HG03196 (cell line): ENCODE data around the gene SARS1.
"Not testable (repeated sequence)": the region's sequence is repeated elsewhere in the genome, so short reads cannot be mapped to it uniquely, and the experiment has no call there.

Source experiments
- ATAC-seq: cut with Tn5 transposase; IDR thresholded peaks from one replicate; pipeline ENCODE4 v1.9.1; 2021; ENCODE audit not compliant: unreplicated experiment

The SARS1 gene

DNA sequence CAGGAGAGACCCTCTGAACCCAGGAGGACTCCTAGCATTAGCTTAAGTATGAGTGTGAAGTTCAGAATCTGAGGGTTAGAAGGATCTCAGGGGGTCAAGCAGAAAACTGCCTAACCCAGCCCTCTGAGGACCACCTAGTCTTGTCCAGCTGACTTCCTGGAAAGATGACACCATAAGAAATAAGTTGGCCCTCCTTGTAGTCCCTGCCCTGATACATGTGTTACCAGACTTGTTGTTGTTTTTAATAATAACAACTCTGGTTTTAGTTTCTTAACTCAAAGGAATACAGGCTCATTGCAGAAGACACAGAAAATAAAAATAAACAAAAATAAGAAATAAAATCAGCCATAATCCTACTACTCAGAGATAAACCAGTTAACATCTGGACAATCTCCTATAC, 21.8 kb upstream of the SARS1 start:
- ATAC-seq, result no peak

DNA sequence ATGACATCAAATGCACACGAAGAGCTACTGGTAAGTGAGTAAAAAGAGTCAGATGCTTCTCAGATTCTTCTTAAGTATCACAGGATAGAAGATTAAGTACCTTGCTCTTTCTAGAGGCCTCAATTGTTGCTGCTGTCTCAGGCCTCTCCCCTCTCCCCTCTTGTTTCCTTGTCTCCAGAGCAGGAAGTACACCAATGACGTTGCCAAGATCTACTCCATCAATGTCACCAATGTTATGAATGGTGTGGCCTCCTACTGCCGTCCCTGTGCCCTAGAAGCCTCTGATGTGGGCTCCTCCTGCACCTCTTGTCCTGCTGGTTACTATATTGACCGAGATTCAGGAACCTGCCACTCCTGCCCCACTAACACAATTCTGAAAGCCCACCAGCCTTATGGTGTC, 21.3 kb upstream of the SARS1 start:
- ATAC-seq, result no peak

DNA sequence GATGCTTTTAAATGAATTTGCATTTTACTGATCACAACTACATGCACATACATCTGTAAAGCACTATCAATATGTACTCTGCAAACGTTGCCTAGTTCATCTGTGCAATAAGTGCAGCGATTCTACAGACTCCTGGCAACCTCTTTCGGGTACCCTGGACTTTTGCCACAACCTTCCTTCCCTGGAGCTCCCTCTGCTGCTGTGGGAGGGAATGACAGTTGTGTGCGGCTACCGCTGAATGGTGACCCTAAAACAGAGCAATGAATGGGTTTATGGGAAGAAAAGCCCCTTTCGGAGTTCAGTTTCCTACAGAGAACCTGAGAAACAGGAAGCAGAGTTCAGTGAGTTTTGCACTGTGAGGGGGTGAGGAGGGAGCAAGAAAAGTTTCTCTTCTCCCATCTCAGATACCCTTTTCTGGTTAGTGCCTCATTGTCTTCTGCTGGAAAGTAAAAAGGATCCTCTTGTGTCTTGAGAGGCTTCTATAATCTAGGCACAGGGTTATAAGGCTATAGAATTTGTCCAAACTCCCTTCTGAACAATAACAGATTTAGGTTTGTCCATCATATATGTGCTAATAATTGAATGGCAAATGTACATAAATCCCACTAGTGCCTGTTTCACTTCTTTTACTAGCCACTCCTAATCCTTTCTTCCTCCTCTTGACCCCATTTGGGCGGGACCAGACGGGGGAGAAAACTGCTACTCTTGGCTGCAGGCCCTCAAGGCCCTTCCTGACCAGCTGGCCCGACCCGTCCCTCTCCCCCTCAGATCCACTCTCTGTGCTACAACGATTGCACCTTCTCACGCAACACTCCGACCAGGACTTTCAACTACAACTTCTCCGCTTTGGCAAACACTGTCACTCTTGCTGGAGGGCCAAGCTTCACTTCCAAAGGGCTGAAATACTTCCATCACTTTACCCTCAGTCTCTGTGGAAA, 19.8 kb upstream of the SARS1 start:
- no peak for ATAC-seq

DNA sequence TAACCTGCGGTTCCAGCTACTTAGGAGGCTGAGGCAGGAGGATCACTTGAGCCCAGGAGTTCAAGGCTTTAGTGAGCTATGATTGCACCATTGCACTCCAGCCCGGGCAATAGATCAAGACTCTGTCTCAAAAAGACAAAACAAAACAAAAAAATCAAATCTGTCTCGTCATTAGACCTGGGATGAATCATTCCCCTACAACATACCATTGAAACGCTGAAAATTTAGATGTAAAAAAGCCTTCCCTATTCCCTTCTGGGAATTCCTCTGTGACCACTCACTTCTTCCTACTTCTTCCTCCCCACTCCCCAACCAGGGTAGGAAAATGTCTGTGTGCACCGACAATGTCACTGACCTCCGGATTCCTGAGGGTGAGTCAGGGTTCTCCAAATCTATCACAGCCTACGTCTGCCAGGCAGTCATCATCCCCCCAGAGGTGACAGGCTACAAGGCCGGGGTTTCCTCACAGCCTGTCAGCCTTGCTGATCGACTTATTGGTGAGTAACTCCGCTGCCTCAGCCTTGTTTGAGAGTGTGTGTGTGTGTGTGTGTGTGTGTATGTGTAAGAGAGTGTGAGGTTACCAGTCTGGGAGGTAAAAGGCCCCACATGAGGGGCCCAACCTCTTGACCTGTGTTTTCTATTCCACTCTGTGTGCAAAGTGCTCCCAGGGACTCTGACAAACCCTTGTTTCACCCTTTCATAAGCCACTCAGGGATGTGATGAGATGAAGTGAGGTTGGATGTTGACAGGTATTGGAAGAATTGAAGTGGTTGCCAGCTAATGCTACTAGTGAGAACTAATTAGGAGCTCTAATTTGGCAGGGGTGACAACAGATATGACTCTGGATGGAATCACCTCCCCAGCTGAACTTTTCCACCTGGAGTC, 16.3 kb upstream of the SARS1 start:
- ATAC-seq, result no peak

DNA sequence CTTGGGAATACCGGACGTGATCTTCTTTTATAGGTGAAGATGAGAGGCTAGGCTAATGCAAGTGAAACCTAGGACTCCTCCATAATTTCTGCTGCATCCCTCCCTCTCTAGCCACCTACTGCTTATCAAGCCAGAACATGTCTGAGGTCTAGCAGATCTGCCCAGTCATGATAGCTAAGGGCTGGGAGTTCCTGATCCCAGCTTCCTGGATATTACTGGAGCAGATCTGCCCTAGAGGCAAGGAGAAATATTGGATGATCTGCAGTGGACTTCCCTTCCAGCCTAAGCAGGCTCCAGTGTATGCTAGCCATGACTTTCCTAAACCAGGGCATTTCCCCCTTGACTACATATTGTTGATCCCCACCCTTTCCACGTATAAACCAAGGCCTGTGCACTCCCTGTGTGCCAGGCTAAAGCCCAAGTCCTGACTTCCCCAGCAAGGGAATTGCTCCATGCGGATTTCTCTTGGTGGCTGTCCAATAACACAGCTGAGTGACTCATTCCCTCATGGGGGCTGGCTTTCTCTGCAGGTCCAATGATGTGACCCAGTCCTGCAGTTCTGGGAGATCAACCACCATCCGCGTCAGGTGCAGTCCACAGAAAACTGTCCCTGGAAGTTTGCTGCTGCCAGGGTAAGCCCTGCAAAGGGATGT, 15.5 kb upstream of the SARS1 start:
- no peak for ATAC-seq

DNA sequence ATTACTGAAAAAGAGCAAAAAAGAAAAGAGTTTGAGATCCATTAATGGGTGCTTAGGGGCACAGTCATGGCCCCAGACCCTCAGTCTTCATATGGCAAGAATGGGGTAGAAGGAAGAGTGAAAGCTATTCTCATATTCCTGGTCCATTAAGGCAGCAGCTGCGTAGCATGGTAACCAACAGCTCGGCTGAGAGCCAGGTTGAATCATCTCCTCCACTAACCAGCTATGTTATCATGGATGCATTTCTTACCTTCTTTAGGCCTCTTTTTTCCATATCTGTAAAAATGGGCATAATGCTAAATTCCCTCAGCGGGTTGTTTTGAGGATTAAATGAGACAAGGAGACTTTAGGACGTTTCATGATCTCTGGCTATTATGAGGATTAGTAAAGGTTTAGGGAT, 15.0 kb upstream of the SARS1 start:
- no peak for ATAC-seq

DNA sequence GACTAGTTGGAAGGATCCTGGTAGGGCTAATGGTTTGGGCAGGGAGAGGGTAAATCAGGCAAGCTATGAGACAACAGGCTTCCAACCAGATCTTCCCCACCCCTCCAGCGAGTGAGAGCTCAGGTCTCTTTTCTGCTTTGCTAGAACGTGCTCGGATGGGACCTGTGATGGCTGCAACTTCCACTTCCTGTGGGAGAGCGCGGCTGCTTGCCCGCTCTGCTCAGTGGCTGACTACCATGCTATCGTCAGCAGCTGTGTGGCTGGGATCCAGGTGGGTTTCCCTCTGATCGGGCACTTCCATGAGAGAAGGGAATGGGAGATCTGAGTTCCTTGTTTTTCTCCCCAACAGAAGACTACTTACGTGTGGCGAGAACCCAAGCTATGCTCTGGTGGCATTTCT, 14.0 kb upstream of the SARS1 start:
- no peak for ATAC-seq

DNA sequence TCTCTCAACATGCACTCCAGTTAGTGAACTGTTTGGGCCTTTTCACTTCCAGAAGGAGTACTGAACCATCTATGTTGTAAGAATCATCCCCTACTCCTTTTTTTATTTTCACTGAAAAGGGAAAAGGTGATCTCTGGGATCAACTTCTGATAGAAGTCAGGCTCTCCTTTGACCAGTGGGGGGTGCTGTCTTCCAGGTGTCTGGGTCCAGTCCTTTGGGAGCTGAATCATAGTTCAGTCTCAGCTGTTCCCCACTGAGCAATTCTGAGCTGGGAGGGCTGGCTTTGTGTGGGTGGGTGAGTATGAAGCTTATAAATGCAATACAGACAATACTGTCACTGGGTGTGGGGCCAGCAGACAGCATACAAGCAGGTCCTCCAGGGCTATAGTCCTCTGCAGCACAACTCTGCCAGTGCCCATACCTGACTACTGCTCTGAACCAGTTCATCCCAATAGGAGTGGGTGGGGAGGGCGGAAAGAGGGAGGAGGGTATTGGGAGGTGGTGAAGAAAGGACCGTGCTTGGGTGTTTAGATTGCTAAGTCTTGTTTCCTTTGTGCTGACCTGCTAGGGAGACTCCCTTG, 12.5 kb upstream of the SARS1 start:
- no peak for ATAC-seq

DNA sequence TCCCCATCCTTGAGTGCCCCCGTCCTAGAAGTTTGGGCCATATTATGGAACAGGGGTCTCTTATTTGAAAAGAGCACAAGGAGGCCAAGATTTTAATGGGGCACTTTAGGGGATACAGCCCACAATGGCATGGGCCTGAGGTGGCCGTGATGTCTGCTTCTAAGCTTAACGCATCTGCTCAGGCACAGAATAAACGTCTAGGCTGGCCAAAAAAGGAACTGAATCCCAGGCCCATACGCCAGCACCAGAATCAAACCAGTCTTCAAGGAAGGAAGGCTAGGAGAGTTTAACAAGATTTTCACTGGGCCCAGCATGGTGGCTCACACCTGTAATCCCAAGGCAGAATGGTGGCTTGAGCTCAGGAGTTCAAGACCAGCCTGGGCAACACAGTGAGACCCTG, 9.2 kb upstream of the SARS1 start:
- no peak for ATAC-seq

DNA sequence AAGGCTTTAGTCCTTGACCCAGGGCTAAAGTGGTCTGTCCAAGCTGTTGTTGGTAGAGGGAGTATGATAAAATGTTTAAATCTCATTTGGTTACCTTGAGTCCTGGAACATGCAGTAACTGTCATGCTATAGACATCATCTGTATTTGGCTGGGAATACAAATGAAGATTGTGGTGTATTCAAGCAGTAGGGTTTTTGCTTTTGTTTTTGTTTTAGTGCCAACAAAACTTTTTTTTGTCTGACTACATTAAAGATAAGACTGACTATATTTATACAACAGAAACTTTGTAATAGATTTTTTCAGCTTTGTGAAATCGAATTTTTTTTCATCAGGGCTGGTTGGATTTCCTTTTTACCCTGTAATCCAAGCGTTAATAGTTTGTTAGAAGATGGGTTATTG, 7.4 kb upstream of the SARS1 start:
- no peak for ATAC-seq

DNA sequence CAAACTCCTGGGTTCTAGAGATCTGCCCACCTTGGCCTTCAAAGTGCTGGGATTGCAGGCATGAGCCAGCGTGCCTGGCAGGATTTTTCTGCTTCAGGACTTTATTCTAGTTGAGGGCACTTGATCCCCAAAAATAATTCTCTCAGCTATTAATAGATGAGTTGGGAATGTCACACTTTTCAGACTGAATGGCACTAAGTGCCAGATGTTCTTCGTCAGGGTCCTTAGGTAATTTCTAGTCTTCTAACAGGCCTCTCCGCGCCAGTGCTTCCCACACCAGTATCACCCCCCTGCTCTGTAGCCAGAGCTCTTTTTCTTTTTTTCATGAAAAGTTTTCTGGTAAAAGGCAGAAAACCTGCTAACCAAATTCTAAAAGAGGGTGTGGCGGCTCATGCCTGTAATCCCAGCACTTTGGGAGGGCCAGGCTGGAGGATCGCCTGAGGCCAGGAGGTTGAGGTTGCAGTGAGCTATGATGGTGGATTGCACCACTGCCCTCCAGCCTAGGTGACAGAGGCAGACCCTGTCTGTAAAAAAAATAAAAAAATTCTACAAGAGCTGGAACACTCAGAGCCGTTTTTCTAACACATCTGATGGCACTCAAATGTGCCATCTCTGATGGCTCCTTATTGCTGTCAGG, 6.1 kb upstream of the SARS1 start:
- ATAC-seq, result no peak

DNA sequence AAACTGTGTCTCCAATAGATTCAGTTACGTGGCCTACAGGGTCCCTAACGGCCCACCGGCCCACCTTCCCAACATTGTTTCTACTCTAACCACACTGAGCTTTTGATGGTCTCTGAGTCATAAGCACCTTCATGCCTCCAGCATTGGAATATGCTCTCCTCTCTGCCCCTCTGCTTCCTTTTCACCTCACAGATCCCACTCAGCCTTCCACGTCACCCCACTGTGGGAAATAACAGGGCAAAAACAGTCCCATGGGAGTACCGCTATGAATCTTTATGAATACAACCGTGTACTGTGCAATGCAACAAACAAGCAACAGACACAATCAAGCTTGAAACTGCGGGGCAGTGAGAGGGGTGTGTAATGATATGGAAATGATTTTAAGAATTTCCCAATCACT, 5.3 kb upstream of the SARS1 start:
- no peak for ATAC-seq

DNA sequence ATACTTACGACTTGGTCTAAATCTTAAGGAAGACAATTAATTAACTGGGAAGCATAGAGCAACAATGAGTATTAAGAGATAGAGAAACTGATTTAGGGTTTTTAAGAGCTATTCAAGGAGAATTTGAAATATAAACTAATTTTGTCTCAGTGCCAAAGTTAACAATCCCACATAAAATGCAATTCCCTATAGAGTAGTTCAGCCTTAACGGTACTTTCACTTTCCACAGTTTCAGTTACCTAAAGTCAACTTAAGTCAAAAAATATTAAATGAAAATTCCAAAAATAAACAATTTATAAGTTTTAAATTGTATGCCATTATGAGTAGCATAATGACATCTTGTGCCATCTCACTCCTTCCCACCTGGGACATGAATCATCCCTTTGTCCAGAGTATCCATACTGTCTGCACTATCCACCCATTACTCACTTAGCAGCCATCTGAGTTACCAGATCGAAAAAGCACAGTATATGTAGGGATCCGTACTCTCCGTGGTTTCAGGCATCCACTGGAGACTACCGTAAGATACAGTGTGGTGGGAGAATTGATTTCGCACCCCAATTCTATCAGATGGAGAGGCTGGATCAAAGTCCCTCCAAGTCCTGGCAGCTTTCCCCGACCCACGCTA, 4.8 kb upstream of the SARS1 start:
- ATAC-seq, result no peak

DNA sequence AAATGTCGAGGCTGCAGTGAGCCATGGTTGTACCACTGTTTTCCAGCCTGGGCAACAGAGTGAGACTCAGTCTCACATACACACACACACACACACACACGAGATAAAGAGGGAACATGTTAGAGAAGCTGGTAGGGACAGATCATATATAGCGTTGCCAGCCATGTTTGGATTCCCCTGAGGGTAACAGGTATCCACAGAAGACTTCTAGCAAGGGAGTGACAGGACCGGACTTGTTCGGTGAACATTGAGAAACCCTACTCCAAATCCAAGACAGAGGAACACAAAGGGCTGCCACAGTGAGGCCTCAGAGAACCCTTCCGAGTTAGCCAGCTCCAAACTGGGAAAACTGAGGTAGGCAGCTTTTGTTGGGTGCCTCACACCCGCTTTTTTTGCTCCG, 3.7 kb upstream of the SARS1 start:
- ATAC-seq, result no peak

DNA sequence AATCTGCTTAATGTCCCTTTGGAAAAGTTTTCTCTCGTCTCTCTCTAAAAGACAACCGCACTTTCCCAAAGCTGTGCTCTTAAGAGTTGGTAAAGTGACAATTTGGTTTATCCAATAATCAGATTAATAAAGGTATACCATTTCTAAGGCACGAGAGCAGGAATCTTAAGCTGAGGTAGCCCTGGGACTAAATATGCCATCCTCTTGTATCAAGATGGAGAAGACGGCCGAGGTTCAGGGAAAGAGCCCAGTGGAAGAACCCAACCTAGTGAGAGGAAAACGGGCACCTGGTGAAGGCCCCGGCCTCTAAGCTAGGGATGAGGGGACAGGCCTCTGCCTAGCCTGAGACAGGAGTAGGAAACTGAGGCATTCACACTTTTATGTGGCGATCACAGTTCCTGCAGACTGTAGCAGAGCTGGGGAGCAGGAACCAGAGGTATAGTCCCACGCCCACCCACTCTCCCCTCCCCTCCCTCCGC, 334 bp upstream of the SARS1 start:
- no peak for ATAC-seq

DNA sequence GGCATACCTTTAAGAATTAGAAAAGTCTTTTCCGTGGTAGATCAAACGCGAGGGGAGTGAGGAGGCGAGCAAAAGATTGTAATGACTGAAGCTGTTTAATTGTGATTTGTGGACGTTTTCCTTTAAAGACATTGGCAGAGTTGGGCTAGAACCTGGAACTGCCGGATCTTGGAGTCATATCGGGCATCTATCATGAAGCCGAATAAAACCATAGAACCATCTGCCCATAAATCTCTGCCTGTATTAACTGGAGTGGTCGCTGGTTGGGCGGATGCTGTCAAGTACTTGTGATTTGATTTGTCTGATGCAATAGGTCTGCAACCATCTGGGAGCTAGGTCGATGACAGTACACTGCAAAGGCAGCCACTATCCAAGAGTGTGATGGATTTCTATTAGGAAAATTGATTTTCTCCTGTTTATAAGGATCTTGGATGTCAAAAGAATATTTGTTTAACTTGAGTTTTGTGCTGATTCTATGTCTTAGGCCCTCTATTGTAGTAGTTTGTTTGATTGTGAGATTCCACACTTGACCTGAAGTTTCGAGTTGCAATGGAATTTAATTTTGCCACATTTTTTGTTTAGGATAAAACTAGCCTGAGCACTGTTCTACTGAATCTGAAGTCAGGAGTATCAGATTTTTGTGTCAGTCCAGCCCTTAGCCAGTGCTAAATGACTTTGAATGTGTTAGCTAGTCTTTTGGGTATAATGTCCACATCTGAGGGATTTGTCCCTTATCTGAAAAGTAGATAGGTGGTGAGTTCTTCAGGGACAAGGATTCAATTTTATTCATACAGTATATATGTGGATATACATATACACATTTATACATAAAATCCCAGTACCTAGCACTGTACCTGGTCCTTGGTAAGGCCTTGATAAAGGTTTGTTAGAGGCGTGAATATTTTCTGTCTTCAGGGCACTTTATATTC, 1.2 kb downstream of the SARS1 start:
- no peak for ATAC-seq

DNA sequence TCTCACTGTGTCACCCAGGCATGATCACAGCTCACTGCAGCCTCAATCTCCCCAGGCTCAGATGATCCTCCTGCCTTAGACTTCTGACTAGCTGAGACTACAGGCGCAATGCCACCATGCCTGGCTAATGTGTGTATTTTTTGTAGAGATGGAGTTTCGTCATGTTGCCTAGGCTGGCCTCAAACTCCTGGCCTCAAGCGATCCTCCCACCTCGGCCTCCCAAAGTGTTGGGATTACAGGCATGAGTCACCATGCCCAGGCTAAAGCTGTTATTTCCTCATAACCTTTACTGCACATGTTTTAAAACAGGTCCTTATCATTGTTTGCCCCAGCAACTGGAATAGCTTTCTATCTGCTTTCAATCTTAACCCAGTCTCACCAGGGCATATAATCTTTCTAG, 2.9 kb downstream of the SARS1 start:
- ATAC-seq, result no peak

DNA sequence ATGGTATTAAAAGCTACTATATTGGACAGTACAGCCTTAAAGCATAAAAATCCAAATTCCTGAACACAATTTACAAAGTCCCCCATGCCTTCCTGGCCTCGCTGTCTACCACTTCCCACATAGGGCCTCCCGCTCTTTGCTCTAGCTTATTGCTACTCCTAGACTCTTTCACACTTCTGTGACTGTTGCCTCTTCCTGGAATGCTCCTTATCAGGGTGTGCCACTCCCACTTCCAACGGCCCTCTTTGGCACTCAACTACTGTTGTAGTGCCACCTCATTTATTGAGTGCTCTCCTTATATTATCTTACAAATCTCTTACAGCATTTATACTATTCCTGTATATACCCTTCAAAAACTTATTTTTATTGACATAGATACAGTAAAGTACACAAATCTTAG, 4.8 kb downstream of the SARS1 start:
- ATAC-seq, result no peak

DNA sequence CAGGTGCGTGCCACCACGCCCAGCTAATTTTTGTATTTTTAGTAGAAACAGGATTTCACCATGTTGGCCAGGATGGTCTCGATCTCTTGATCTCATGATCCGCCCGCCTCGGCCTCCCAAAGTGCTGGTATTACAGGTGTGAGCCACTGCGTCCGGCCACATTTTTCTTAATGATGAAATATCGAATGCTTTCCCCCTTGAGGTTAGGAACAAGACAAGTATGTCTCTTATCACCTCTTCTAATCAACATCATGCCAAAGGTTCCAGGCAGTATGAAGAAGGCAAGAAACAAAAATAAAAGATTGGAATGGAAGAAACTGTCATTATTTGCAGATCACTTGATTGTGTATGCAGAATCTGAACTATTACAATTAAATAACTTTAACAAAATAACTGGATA, 7.5 kb downstream of the SARS1 start:
- ATAC-seq, result not testable (repeated sequence)
